ENCODE results near the gene PSMD6. TPM values are rescaled to one million over a fixed set of nuclear protein-coding genes. Genes with fewer than 3 reads are reported as not detected.

The PSMD6 gene
- total RNA-seq, 1 donor: 72.8 TPM

GRCh38 chr3:63977893-63978292 is 45.4 kb downstream of the PSMD6 start:
- no peak for TF ChIP-seq CTCF (IDR thresholded peaks at IDR 0.05; ENCODE audit: insufficient read depth, low read length)
- H3K4me3 ChIP-seq (ENCODE audit: low read depth, low read length): no peak overlapping the region
- DNase-seq (ENCODE audit: low read depth): peak; percentile 19

DNA sequence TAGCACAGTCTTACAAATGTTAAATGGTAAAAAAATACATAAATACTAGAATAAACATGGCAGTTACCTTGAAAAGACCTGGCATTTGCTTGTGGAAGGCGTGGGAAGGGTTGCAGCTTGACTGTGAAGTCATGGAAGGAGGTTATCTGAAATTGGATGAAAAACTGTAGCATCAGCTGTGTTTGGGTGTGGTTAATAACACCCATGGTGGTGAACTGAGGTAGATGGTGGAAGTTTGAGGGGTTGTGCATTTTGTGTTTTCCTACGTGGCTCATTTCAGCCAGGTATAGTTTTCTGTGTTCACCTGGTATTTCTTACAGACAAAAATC is 46.5 kb downstream of the PSMD6 start:
- peak overlapping the region; percentile 19 for H3K4me3 ChIP-seq (ENCODE audit: low read depth, low read length)
- TF ChIP-seq CTCF (IDR thresholded peaks at IDR 0.05; ENCODE audit: insufficient read depth, low read length): no peak
- no peak for DNase-seq (ENCODE audit: low read depth)

DNA sequence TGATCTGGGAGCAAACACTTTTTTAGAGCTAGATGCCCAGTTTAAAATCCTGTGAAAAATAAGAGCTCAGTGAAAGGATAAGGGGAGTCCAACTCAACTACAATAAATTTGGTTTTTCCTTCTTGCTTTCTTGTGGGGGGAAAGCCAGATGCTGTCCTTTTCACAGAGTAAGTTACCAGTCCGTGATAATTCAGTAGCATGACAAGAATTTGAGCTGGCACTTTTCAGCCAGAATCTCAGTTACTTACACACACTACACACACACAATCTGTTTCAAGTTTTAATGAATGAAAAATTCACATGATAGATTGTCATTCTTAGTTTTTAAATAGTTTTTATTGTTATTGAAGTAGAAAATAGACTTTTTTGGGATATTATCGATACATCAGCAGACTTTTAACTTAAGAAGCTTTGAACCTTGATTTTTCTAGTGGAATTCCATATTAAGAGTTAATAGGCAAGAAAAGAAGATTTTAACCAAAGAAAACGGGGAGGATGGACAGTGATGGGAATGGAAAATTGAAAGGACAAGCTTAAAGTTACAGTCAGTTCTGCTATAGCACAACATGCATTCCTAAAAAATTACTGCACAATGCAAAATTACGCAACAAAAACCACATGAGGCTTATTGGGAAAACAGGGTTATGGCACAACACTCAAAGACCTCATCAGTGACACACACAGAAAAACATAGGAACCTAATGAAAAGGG is 47.0 kb downstream of the PSMD6 start:
- H3K4me3 ChIP-seq (ENCODE audit: low read depth, low read length): peak overlapping the region; percentile 25
- no peak for TF ChIP-seq CTCF (IDR thresholded peaks at IDR 0.05; ENCODE audit: insufficient read depth, low read length)
- DNase-seq (ENCODE audit: low read depth): peak; percentile 98

DNA sequence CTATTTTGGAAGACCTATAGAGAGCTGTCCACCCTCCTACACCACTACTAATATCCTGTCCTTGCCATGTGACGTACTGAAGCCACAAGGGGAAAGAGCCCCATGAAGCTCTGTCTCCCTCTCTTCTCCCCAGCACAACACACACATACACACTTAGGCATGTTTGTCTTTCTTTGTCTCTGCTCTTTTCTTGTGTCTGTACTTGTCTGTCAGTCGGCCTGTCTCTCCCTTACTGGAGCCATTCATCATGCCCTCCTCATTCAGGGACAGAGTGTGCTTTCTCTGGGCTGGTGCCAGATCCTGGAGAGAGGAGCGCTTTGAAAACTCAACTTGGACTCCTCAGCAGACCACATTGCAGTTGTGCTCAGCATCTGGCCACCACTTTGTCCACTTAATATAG is 47.6 kb downstream of the PSMD6 start:
- no peak overlapping the region for H3K4me3 ChIP-seq (ENCODE audit: low read depth, low read length)

DNA sequence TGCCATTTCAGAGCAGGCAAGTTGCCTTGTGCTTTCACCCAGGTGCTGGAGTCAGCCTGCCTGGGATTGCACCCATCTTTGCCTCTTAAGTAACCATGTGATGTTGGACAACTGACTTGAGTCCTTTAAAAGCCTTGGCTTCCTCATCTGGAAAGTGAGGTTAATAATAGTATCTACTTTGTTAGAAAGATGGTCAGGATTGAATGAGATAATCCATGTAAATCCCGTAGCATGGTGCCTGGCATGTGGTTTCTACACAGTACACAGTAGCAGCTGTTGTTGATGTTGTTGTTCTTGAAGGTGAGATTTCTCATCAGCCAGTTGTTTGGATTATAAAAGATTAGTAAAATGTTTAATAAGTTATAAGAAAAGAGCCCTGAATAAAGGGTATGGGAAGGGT is 48.8 kb downstream of the PSMD6 start:
- H3K4me3 ChIP-seq (ENCODE audit: low read depth, low read length): no peak overlapping the region
- no peak for TF ChIP-seq CTCF (IDR thresholded peaks at IDR 0.05; ENCODE audit: insufficient read depth, low read length)
- DNase-seq (ENCODE audit: low read depth): no peak

More for the DNA sequence above, 47.6 kb downstream of the PSMD6 start:
- TF ChIP-seq CTCF (IDR thresholded peaks at IDR 0.05; ENCODE audit: insufficient read depth, low read length): no peak
- DNase-seq (ENCODE audit: low read depth): peak; percentile 47

GRCh38 chr3:63973406-63973805 is 49.9 kb downstream of the PSMD6 start:
- no peak for DNase-seq (ENCODE audit: low read depth)
- no peak overlapping the region for H3K4me3 ChIP-seq (ENCODE audit: low read depth, low read length)
- no peak for TF ChIP-seq CTCF (IDR thresholded peaks at IDR 0.05; ENCODE audit: insufficient read depth, low read length)

DNA sequence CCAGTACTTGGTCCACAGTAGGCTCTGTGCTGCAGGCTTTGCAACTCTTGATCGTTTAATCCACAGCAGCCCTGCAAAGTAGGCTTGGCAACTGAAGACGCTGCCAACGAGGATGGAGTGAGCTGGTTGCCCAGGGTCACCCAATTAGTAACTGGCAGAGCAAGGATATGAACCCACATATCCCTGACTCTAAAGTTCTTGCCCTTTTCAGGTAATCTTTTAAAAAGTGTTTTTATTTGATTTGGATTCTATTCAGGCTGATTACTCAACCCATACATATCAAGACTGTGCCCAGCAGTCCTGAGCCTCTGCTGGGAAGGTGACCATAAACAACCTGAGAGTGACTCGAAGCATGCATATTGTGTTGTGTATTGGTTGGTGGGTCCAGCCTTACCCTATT is 50.3 kb downstream of the PSMD6 start:
- no peak for DNase-seq (ENCODE audit: low read depth)
- no peak for TF ChIP-seq CTCF (IDR thresholded peaks at IDR 0.05; ENCODE audit: insufficient read depth, low read length)
- no peak overlapping the region for H3K4me3 ChIP-seq (ENCODE audit: low read depth, low read length)

All from fibroblast of the aortic adventitia (primary cell).